ENCODE results near the gene RAB3GAP1. TPM values are rescaled to one million over a fixed set of nuclear protein-coding genes. Genes with fewer than 3 reads are reported as not detected.

RAB3GAP1 gene
- total RNA-seq, 1 donor from 2014 or later = 37.3 TPM

GRCh38 chr2:135189148-135189547 is 137.1 kb downstream of the RAB3GAP1 start:
- Mint-ChIP-seq H3K36me3 (peaks cover 27% of the 10 kb centered on the region), H3K4me3 (no peak overlapping the region), H3K27me3 (ENCODE audit: low read depth) (no peaks in the 10 kb centered on the region), H3K27ac (no peak overlapping the region), H3K9me3 (peaks cover 41% of the 10 kb centered on the region), H3K4me1 (no peaks in the 10 kb centered on the region)
- TF ChIP-seq CTCF (IDR thresholded peaks at IDR 0.05; ENCODE audit: unreplicated experiment) = no peak
- no peak for DNase-seq (ENCODE audit: low spot score in 2 of 2, unreplicated experiment in 2 of 2)

GRCh38 chr2:135190799-135191198 is 138.7 kb downstream of the RAB3GAP1 start:
- no peak for TF ChIP-seq CTCF (IDR thresholded peaks at IDR 0.05; ENCODE audit: unreplicated experiment)
- Mint-ChIP-seq H3K27ac (no peak overlapping the region), H3K4me1 (no peaks in the 10 kb centered on the region), H3K9me3 (peaks cover 44% of the 10 kb centered on the region), H3K27me3 (ENCODE audit: low read depth) (no peaks in the 10 kb centered on the region), H3K36me3 (peaks cover 26% of the 10 kb centered on the region), H3K4me3 (no peak overlapping the region)
- DNase-seq (ENCODE audit: low spot score in 2 of 2, unreplicated experiment in 2 of 2) = no peak

DNA sequence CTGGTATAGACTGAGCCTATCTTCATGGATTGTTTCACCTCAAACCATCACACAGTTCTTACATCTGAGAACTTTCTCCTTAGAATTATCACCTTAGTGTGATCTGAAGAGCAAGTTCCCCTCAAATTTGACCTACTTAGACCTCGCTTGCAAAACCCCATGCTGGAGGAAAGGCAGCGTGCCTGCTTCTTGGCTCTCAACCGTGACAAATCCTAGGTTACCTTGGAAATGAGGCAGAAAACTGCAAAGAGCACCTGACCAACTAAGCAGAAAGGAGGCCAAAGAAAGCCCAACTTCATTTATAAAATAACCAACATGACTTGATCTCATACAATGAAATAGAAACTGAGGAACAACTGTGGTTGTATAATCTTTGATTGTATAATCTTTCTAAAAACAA is 146.4 kb downstream of the RAB3GAP1 start:
- no peak for DNase-seq (ENCODE audit: low spot score in 2 of 2, unreplicated experiment in 2 of 2)
- Mint-ChIP-seq H3K36me3 (peaks cover 1% of the 10 kb centered on the region), H3K27ac (no peak overlapping the region)

GRCh38 chr2:135202751-135203150 is 150.7 kb downstream of the RAB3GAP1 start:
- Mint-ChIP-seq H3K27ac (no peak overlapping the region), H3K27me3 (ENCODE audit: low read depth) (no peaks in the 10 kb centered on the region), H3K4me3 (no peak overlapping the region), H3K4me1 (peaks cover 6% of the 10 kb centered on the region), H3K9me3 (no peaks in the 10 kb centered on the region), H3K36me3 (peaks cover 2% of the 10 kb centered on the region)
- DNase-seq (ENCODE audit: low spot score in 2 of 2, unreplicated experiment in 2 of 2) = no peak
- no peak for TF ChIP-seq CTCF (IDR thresholded peaks at IDR 0.05; ENCODE audit: unreplicated experiment)

More for the DNA sequence above, 146.4 kb downstream of the RAB3GAP1 start:
- H3K9me3 Mint-ChIP-seq = peaks cover 6% of the 10 kb centered on the region
- H3K4me3 Mint-ChIP-seq = no peak overlapping the region
- TF ChIP-seq CTCF (IDR thresholded peaks at IDR 0.05; ENCODE audit: unreplicated experiment) = no peak
- peaks cover 6% of the 10 kb centered on the region for H3K4me1 Mint-ChIP-seq
- H3K27me3 Mint-ChIP-seq (ENCODE audit: low read depth) = no peaks in the 10 kb centered on the region

DNA sequence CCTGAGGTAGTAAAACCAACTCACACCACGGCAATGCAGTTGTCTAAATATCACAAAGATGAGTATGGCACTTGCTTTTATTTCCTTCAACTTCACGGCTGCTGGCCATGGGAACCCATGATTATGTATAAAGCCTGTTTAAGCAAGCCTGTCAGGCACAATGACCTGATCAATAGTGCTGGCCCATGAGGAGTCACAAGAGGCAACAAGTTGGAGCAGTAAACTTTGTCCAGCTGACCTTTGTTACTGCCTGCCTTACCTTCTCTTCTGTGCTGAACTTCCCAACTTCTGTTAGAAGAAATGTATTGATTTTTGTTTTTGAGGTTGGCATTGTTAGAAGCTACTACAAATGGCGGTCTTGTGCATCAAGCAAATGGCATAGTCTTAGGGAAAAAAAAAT is 151.9 kb downstream of the RAB3GAP1 start:
- no peak for TF ChIP-seq CTCF (IDR thresholded peaks at IDR 0.05; ENCODE audit: unreplicated experiment)
- Mint-ChIP-seq H3K9me3 (no peaks in the 10 kb centered on the region), H3K36me3 (peaks cover 2% of the 10 kb centered on the region), H3K4me1 (peaks cover 6% of the 10 kb centered on the region), H3K27ac (no peak overlapping the region), H3K27me3 (ENCODE audit: low read depth) (no peaks in the 10 kb centered on the region), H3K4me3 (no peak overlapping the region)
- DNase-seq (ENCODE audit: low spot score in 2 of 2, unreplicated experiment in 2 of 2) = no peak

GRCh38 chr2:135208016-135208415 is 155.9 kb downstream of the RAB3GAP1 start:
- no peak overlapping the region for H3K4me3 Mint-ChIP-seq
- no peak overlapping the region for H3K27ac Mint-ChIP-seq
- peaks cover 2% of the 10 kb centered on the region for H3K36me3 Mint-ChIP-seq
- DNase-seq (ENCODE audit: low spot score in 2 of 2, unreplicated experiment in 2 of 2) = no peak
- peaks cover under 1% of the 10 kb centered on the region for H3K4me1 Mint-ChIP-seq
- no peaks in the 10 kb centered on the region for H3K27me3 Mint-ChIP-seq (ENCODE audit: low read depth)
- TF ChIP-seq CTCF (IDR thresholded peaks at IDR 0.05; ENCODE audit: unreplicated experiment) = no peak
- no peaks in the 10 kb centered on the region for H3K9me3 Mint-ChIP-seq

Measured in mesothelial cell of epicardium (in vitro differentiated cells).